ENCODE results near the gene USP32. TPM values are rescaled to one million over a fixed set of nuclear protein-coding genes. Genes with fewer than 3 reads are reported as not detected.

USP32 gene
- total and polyA plus RNA-seq, 2 donors (not counting 3 experiments of a cell fraction or from before 2014, with no cell fraction given) = 15.7 to 52.9 TPM

DNA sequence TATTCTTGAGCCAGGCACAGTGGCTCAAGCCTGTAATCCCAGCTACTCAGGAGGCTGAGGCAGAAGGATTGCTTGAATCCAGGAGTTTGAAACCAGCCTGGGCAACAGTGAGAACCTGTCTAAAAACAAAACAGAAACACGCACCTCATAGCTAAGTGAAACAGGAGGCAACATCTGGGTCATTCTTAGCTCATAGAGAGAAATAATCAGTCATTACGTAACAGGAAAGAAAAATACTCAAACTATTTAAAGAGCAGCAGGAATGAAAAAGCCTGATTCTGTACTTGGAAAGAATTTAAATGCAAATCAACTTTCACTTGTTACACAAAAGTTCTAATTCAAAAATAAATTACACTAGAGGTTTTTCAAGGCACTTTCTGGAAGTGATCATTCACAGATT is 47.6 kb upstream of the USP32 start:
- H3K4me1 ChIP-seq (ENCODE audit: control insufficient read depth, extremely low read depth, insufficient read depth, low read length) = peaks cover 2% of the 10 kb centered on the region
- no peaks in the 10 kb centered on the region for H4K20me1 ChIP-seq (replicated peaks; ENCODE audit: control insufficient read depth, extremely low read depth, insufficient read depth, low read length)
- DNase-seq (ENCODE audit: low read depth, low spot score) = peak; percentile 30
- no peak for FAIRE-seq
- H3K79me2 ChIP-seq (ENCODE audit: control insufficient read depth, insufficient read depth, low read length) = no peaks in the 10 kb centered on the region
- ChIA-PET POLR2A (no interaction called here), CTCF (interaction anchor here (0.6 to 2.9 kb wide), 7 partner anchors 11 to 208 kb away, joined by 3 to 7 read pairs (median 4); no protein-coding TSS in a partner anchor)
- H3K27me3 ChIP-seq (ENCODE audit: control insufficient read depth in 2 of 2, insufficient read depth in 2 of 2, low read length in 2 of 2) = no peaks in the 10 kb centered on the region
- TF ChIP-seq, protein P1, sequence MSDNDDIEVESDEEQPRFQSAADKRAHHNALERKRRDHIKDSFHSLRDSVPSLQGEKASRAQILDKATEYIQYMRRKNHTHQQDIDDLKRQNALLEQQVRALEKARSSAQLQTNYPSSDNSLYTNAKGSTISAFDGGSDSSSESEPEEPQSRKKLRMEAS (IDR thresholded peaks at IDR 0.05; ENCODE audit: insufficient read depth, insufficient read length) = no peak
- TF ChIP-seq, protein P2, sequence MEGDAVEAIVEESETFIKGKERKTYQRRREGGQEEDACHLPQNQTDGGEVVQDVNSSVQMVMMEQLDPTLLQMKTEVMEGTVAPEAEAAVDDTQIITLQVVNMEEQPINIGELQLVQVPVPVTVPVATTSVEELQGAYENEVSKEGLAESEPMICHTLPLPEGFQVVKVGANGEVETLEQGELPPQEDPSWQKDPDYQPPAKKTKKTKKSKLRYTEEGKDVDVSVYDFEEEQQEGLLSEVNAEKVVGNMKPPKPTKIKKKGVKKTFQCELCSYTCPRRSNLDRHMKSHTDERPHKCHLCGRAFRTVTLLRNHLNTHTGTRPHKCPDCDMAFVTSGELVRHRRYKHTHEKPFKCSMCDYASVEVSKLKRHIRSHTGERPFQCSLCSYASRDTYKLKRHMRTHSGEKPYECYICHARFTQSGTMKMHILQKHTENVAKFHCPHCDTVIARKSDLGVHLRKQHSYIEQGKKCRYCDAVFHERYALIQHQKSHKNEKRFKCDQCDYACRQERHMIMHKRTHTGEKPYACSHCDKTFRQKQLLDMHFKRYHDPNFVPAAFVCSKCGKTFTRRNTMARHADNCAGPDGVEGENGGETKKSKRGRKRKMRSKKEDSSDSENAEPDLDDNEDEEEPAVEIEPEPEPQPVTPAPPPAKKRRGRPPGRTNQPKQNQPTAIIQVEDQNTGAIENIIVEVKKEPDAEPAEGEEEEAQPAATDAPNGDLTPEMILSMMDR (IDR thresholded peaks at IDR 0.05; ENCODE audit: extremely low read depth in 1 of 2, insufficient read depth in 1 of 2, low read depth in 1 of 2, low read length in 2 of 2) = no peak
- TF ChIP-seq JUN (IDR thresholded peaks at IDR 0.05; ENCODE audit: borderline replicate concordance, insufficient read depth, insufficient read length, low read depth) (no peak), FOS (IDR thresholded peaks at IDR 0.05; ENCODE audit: borderline replicate concordance, insufficient read depth, low read length) (no peak), MYC (IDR thresholded peaks at IDR 0.05; ENCODE audit: low read depth, low read length) (no peak), POLR2AphosphoS5 (IDR thresholded peaks at IDR 0.05; ENCODE audit: insufficient read depth, low read depth, low read length) (no peak)
- H3K4me3 ChIP-seq (replicated peaks in 1 of 3; ENCODE audit: insufficient read depth in 1 of 3, low read depth in 1 of 3, low read length in 3 of 3) = no peak overlapping the region
- dilution Hi-C loops (cut with MboI; ENCODE audit: extremely low pct_ligation_motif_present, low sequenced_read_pairs) (no loop called here), intact Hi-C loops (cut with micrococcal nuclease) (loop anchor here (10.0 kb wide), 1 partner anchor 335 kb away; no protein-coding TSS in a partner anchor)
- H3K9ac ChIP-seq (replicated peaks; ENCODE audit: extremely low read depth, insufficient read depth, low read length) = no peak overlapping the region
- H3K36me3 ChIP-seq (ENCODE audit: control insufficient read depth in 2 of 2, extremely low read depth in 1 of 2, insufficient read depth in 2 of 2, low read length in 2 of 2) = no peaks in the 10 kb centered on the region
- no peak overlapping the region for H3K4me2 ChIP-seq (ENCODE audit: insufficient read depth, low read length)
- H2AFZ ChIP-seq (ENCODE audit: low read depth, low read length) = peak overlapping the region; percentile 9
- no peaks in the 10 kb centered on the region for H3K9me1 ChIP-seq (replicated peaks; ENCODE audit: control insufficient read depth, extremely low read depth, insufficient read depth, low read length)
- no peak overlapping the region for H3K27ac ChIP-seq (ENCODE audit: insufficient read depth, low read depth, low read length)
- H3K9me3 ChIP-seq (replicated peaks; ENCODE audit: control insufficient read depth, insufficient read depth, low read length) = no peaks in the 10 kb centered on the region
- no TSS peak for BruUV-seq (replicated peaks)

Measured in endothelial cell of umbilical vein (primary cell).